K562 (cell line): Measurements from ENCODE around the gene PLRG1. TPM values are rescaled to one million over a fixed set of nuclear protein-coding genes. Genes with fewer than 3 reads are reported as not detected.

Experiments used
- ATAC-seq: fragments of 200-7000 bp; cut with Tn5 transposase; 3 replicates; pipeline ENCODE4 v1.9.1; 2020; ENCODE audit warnings: moderate library complexity
- BruUV-seq: library from RNA; stranded (reverse); fragments of 400-500 nt; replicated peaks from 2 replicates; lab custom pipeline; 2021; lab: Mats Ljungman, UMichigan
- CTCF ChIA-PET: fragments of 300-600 bp; formaldehyde crosslinking; extraction: SDS; loops from one replicate; lab custom pipeline; 2021; ENCODE audit warnings: low intra/inter-chr PET ratio; lab: Yijun Ruan, JAX
- POLR2A ChIA-PET: fragments of 300-600, 350-650 bp; sonication (Branson Sonifier 250); formaldehyde crosslinking; extraction: SDS; loops from one replicate; lab custom pipeline; 2021; ENCODE audit warnings: antibody characterized with exemption, inconsistent platforms; lab: Yijun Ruan, JAX
- DNase-seq, 4 experiments: peaks; one replicate each; pipeline versions ENCODE4 v3.0.0 to v3.0.0-alpha.2; 2011 to 2018; ENCODE audit warnings: low spot score in 3 of 4, mixed read lengths in 3 of 4; ENCODE audit errors: extremely low read depth in 1 of 4
- FAIRE-seq: peaks from 2 replicates; lab custom pipeline; 2011; peaks lifted over from hg19 to GRCh38; lab: Jason Lieb, UNC
- H2AFZ ChIP-seq: 2 replicates; pipeline ENCODE4 v1.6.0; 2011; ENCODE audit warnings: low read depth, low read length, control low read depth, inconsistent platforms
- H3K27ac ChIP-seq: fragments of 200-600 bp; 3 replicates; pipeline ENCODE4 v1.8.0; 2011; ENCODE audit warnings: low read depth, mild to moderate bottlenecking, control low read depth, inconsistent platforms, low read length, moderate library complexity, mixed read lengths; ENCODE audit errors: extremely low read depth
- H3K27me3 ChIP-seq, 2 experiments: fragments of 300-600 bp in 1 of 2; 2 replicates in 1 of 2; 3 replicates in 1 of 2; pipeline versions ENCODE4 v1.6.0 to v1.8.0; 2011; ENCODE audit warnings: inconsistent platforms in 2 of 2, low read length in 2 of 2, mild to moderate bottlenecking in 1 of 2, mixed read lengths in 1 of 2, moderate library complexity in 1 of 2; ENCODE audit not compliant: control insufficient read depth in 2 of 2, insufficient read depth in 2 of 2
- H3K36me3 ChIP-seq: fragments of 300-600 bp; 3 replicates; pipeline ENCODE4 v1.8.0; 2011; ENCODE audit warnings: mild to moderate bottlenecking, low read length, inconsistent platforms; ENCODE audit not compliant: control insufficient read depth, insufficient read depth
- H3K4me1 ChIP-seq, 2 experiments: fragments of 200-600 bp in 1 of 2; replicated peaks in 1 of 2; 2 replicates in 1 of 2; 3 replicates in 1 of 2; pipeline versions ENCODE4 v1.5.1 to v1.8.0; 2011; ENCODE audit warnings: inconsistent platforms in 2 of 2, low read length in 2 of 2, mild to moderate bottlenecking in 1 of 2, mixed read lengths in 1 of 2, moderate library complexity in 1 of 2; ENCODE audit not compliant: control insufficient read depth in 2 of 2, insufficient read depth in 2 of 2
- H3K4me2 ChIP-seq: 2 replicates; pipeline ENCODE4 v1.6.1; 2011; ENCODE audit warnings: low read length, control low read depth, inconsistent platforms, mixed read lengths; ENCODE audit not compliant: insufficient read depth
- H3K4me3 ChIP-seq: fragments of 200-600 bp; sonication (generic), shearing (Covaris generic); 2 replicates; pipeline ENCODE4 v1.5.1; 2016; ENCODE audit warnings: control low read depth, inconsistent platforms
- H3K79me2 ChIP-seq: fragments of 200-600 bp; 3 replicates; pipeline ENCODE4 v1.8.0; 2011; ENCODE audit warnings: low read length, inconsistent platforms; ENCODE audit not compliant: control insufficient read depth, insufficient read depth
- H3K9ac ChIP-seq, 2 experiments: 2 replicates each; pipeline versions ENCODE4 v1.6.0 to v1.6.1; 2011; ENCODE audit warnings: low read depth in 2 of 2, low read length in 2 of 2, control low read depth in 1 of 2, inconsistent platforms in 1 of 2, mild to moderate bottlenecking in 1 of 2, mixed read lengths in 1 of 2; ENCODE audit not compliant: insufficient read depth in 1 of 2
- H3K9me1 ChIP-seq: one replicate; pipeline ENCODE4 v1.6.0; 2011; ENCODE audit warnings: inconsistent platforms, mild to moderate bottlenecking, low read length, moderate library complexity; ENCODE audit not compliant: control insufficient read depth, insufficient read depth
- H3K9me3 ChIP-seq: replicated peaks from 2 replicates; pipeline ENCODE4 v1.5.1; 2011; ENCODE audit warnings: low read depth, low read length, inconsistent platforms; ENCODE audit not compliant: control insufficient read depth, insufficient read depth
- H4K20me1 ChIP-seq: replicated peaks from 2 replicates; pipeline ENCODE4 v1.6.1; 2011; ENCODE audit warnings: low read length, inconsistent platforms, mixed read lengths; ENCODE audit not compliant: control insufficient read depth, insufficient read depth
- ARID1B ChIP-seq: fragments of 450-650 bp; IDR thresholded peaks from 2 replicates; pipeline ENCODE4 v1.6.1; 2016; ENCODE audit warnings: antibody characterized with exemption, mild to moderate bottlenecking, inconsistent platforms
- CAMTA2 ChIP-seq: fragments of 250-450 bp; sonication (Bioruptor Pico); conservative IDR thresholded peaks from 2 replicates; pipeline ENCODE4 v1.5.1; 2022
- CTBP1 ChIP-seq: fragments of 450-650 bp; IDR thresholded peaks from 2 replicates; pipeline ENCODE4 v1.6.1; 2016; ENCODE audit warnings: borderline replicate concordance
- DPF2 ChIP-seq: fragments of 450-650 bp; IDR thresholded peaks from 2 replicates; pipeline ENCODE4 v1.6.1; 2016
- EHMT2 ChIP-seq: fragments of 450-650 bp; IDR thresholded peaks from 2 replicates; pipeline ENCODE4 v1.6.1; 2018; ENCODE audit warnings: antibody characterized with exemption
- FOSL1 ChIP-seq: fragments of 200-800 bp; sonication (Bioruptor generic); conservative IDR thresholded peaks from 2 replicates; pipeline ENCODE4 v1.6.1; 2016; ENCODE audit warnings: missing genetic modification characterization, missing compliant biosample characterization
- FOXJ3 ChIP-seq: sonication (generic); formaldehyde crosslinking; IDR thresholded peaks from 2 replicates; pipeline ENCODE4 v1.4.0; 2020; ENCODE audit warnings: mild to moderate bottlenecking, missing genetic modification reagents
- HDAC1 ChIP-seq, 2 experiments: fragments of 450-650 bp; IDR thresholded peaks; 2 replicates each; pipeline ENCODE4 v1.6.1; 2016 to 2017; ENCODE audit warnings: inconsistent platforms in 1 of 2, mild to moderate bottlenecking in 1 of 2, moderate library complexity in 1 of 2
- LCOR ChIP-seq: sonication (generic); formaldehyde crosslinking; IDR thresholded peaks from 2 replicates; pipeline ENCODE4 v1.8.0; 2022; ENCODE audit warnings: mild to moderate bottlenecking, missing genetic modification reagents
- NCOA2 ChIP-seq, 2 experiments: fragments of 450-650 bp; IDR thresholded peaks; 2 replicates each; pipeline ENCODE4 v1.6.1; 2018; ENCODE audit warnings: mild to moderate bottlenecking in 2 of 2, moderate library complexity in 1 of 2; ENCODE audit not compliant: partially characterized antibody in 2 of 2
- SMARCE1 ChIP-seq: fragments of 450-650 bp; IDR thresholded peaks from 2 replicates; pipeline ENCODE4 v1.7.1; 2016; ENCODE audit warnings: mild to moderate bottlenecking
- SPI1 ChIP-seq: IDR thresholded peaks from 2 replicates; pipeline ENCODE4 v1.6.1; 2011; ENCODE audit warnings: low read depth, low read length, control low read depth, borderline replicate concordance
- ZNF212 ChIP-seq: fragments of 450-650 bp; formaldehyde crosslinking; IDR thresholded peaks from 2 replicates; pipeline ENCODE4 v1.4.0; 2020; ENCODE audit warnings: mild to moderate bottlenecking
- ZNF24 ChIP-seq: fragments of 450-650 bp; IDR thresholded peaks from 2 replicates; pipeline ENCODE4 v1.6.1; 2016
- ZNF589 ChIP-seq: fragments of 200-800 bp; sonication (Bioruptor generic); IDR thresholded peaks from 2 replicates; pipeline ENCODE4 v1.6.1; 2016; ENCODE audit warnings: low read depth, missing genetic modification characterization, missing compliant biosample characterization
- WGBS: fragments of 100-300 bp; shearing (Covaris generic); methylation state at CpG from one replicate; pipeline ENCODE4 v1.1.6; 2016; ENCODE audit warnings: low coverage, mixed read lengths; ENCODE audit not compliant: insufficient coverage; ENCODE audit errors: missing lambda C conversion rate; 5-methylcytosine and 5-hydroxymethylcytosine counted together
- in situ Hi-C: fragments of 300-500 bp; cut with MboI; formaldehyde crosslinking; loops from 4 replicates; pipeline ENCODE4 v1.15.0; 2018; ENCODE audit warnings: inconsistent platforms, mixed read lengths
- intact Hi-C: fragments of 100-400 bp; cut with micrococcal nuclease; formaldehyde crosslinking; loops from 2 replicates; pipeline ENCODE4 v1.14.2; 2022
- polyA plus RNA-seq, 8 experiments: library from polyadenylated mRNA; depleted of rRNA in 4 of 8; stranded (reverse) in 5 of 8; unstranded in 3 of 8; fragments of >200 nt; fragmentation: Nextera tagmentation in 2 of 8; fragmentation: Illumina TruSeq in 1 of 8; extraction: Ambion mirVana in 2 of 8; extraction: Trizol in 1 of 8; gene quantifications; 2 replicates each; pipeline versions ENCODE4 v1.2.1 to v1.2.3, GENCODE V29; 2011 to 2014; ENCODE audit warnings: inconsistent platforms in 1 of 8, missing spikeins in 1 of 8
- total RNA-seq, 7 experiments: library from RNA; depleted of rRNA in 6 of 7; stranded (reverse); fragments of >200 nt in 6 of 7; fragmentation: Illumina TruSeq in 2 of 7; extraction: Trizol in 2 of 7; gene quantifications; 2 replicates each; pipeline versions ENCODE4 v1.2.1 to v1.2.3, GENCODE V29; 2011 to 2021; ENCODE audit warnings: low replicate concordance in 1 of 7
- TF ChIP-seq, protein P1 (sequence below): fragments of 250-450 bp; sonication (Bioruptor Pico); IDR thresholded peaks from 2 replicates; pipeline ENCODE4 v1.8.0; 2021; ENCODE audit warnings: borderline replicate concordance, mild to moderate bottlenecking, moderate library complexity; ENCODE audit not compliant: poor library complexity, severe bottlenecking
- TF ChIP-seq, protein P2 (sequence below), 2 experiments: fragments of 450-650 bp; IDR thresholded peaks; 2 replicates each; pipeline ENCODE4 v1.6.1; 2016
- TF ChIP-seq, protein P3 (sequence below): fragments of 450-650 bp; IDR thresholded peaks from 2 replicates; pipeline ENCODE4 v1.6.1; 2016; ENCODE audit warnings: antibody characterized with exemption

PLRG1 gene
- total and polyA plus RNA-seq, 9 of the 15 experiments (the other 6 are each of a cell fraction or from before 2014, with no cell fraction given): 48.0 to 248 (median 120) TPM

DNA sequence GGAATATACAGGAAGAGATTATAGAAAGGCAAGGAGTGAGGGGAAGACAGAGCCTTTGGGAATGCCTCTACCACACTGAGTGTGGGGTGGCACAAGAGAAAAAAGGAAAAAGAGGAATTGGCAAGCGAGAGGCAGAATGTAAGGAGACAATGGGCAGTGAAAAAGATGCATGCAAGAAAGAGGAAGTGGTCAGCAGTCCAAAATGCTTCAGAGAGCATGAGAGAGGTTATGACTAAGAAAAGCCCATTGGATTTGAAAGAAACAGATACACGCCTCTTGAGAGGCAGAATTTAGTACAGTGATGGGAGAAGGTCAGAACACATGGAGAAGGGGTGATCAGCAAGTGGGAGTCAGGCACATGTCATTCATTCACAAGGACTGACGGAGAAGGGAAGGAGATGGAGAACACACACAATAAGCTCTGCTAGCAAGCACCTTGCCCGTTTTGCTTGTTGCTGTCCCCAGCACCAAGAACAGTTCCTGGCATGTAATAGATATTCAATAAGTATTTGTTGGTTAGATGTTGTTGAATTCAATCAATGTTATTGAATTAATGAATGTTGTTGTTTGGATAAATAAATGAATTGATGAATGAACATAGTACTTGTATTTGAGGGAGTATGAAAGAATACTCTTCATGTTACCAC lies 65.0 kb downstream of the PLRG1 start:
- BruUV-seq: no TSS peak
- Histone ChIP-seq H3K27ac (no peak overlapping the region), H3K4me2 (peak overlapping the region; percentile 35), H3K4me1 (peaks cover 5 to 6% of the 10 kb centered on the region in 2 experiments; a peak in 3 of 5 replicates), H2AFZ (peak overlapping the region; percentile 66), H3K9me3 (no peaks in the 10 kb centered on the region), H3K36me3 (no peaks in the 10 kb centered on the region), H3K4me3 (no peak overlapping the region), H3K9me1 (no peaks in the 10 kb centered on the region), H3K79me2 (no peaks in the 10 kb centered on the region; the same call in 2 of the 3 replicates), H3K9ac (no peak overlapping the region), H4K20me1 (no peaks in the 10 kb centered on the region), H3K27me3 (no peaks in the 10 kb centered on the region)
- POLR2A ChIA-PET: no interaction called here
- CTCF ChIA-PET: no interaction called here
- intact Hi-C loops: no loop called here
- DNase-seq (peak in 1 of 4 experiments; percentile 45), ATAC-seq (peak; percentile 77), FAIRE-seq (peak; percentile 54)
- WGBS: 8% methylated on average over 4 of the region's 4 CpGs
- in situ Hi-C loops: no loop called here
- TF ChIP-seq SPI1 (peak; percentile 100), ZNF24 (peak; percentile 28; the same call in 1 of the 2 replicates), CTBP1 (peak; percentile 64), ZNF212 (CRISPR knock-in tag) (no peak), ZNF589 (CRISPR knock-in tag) (0 out of 2 replicates have a peak, but pooled peaks have one; percentile 30), EHMT2 (peak; percentile 69; the same call in 1 of the 2 replicates), FOSL1 (tag) (peak; percentile 47), LCOR (CRISPR knock-in tag) (peak; percentile 56; the same call in 1 of the 2 replicates), NCOA2 (IDR thresholded peaks at IDR 0.05; ENCODE audit: partially characterized antibody in 2 of 2) (no peak), ARID1B (0 out of 2 replicates have a peak, but pooled peaks have one; percentile 42), CAMTA2 (CRISPR knock-in tag) (no peak), FOXJ3 (no peak), HDAC1 (IDR thresholded peaks at IDR 0.05) (peak in 1 of 2 experiments; percentile 43; a peak in 2 of 4 replicates), SMARCE1 (peak; percentile 70; the same call in 1 of the 2 replicates), DPF2 (peak; percentile 58)
- TF ChIP-seq, protein P1, sequence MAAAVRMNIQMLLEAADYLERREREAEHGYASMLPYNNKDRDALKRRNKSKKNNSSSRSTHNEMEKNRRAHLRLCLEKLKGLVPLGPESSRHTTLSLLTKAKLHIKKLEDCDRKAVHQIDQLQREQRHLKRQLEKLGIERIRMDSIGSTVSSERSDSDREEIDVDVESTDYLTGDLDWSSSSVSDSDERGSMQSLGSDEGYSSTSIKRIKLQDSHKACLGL (CRISPR knock-in tag): no peak
- TF ChIP-seq, protein P2, sequence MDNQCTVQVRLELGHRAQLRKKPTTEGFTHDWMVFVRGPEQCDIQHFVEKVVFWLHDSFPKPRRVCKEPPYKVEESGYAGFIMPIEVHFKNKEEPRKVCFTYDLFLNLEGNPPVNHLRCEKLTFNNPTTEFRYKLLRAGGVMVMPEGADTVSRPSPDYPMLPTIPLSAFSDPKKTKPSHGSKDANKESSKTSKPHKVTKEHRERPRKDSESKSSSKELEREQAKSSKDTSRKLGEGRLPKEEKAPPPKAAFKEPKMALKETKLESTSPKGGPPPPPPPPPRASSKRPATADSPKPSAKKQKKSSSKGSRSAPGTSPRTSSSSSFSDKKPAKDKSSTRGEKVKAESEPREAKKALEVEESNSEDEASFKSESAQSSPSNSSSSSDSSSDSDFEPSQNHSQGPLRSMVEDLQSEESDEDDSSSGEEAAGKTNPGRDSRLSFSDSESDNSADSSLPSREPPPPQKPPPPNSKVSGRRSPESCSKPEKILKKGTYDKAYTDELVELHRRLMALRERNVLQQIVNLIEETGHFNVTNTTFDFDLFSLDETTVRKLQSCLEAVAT (IDR thresholded peaks at IDR 0.05): no peak
- TF ChIP-seq, protein P3, sequence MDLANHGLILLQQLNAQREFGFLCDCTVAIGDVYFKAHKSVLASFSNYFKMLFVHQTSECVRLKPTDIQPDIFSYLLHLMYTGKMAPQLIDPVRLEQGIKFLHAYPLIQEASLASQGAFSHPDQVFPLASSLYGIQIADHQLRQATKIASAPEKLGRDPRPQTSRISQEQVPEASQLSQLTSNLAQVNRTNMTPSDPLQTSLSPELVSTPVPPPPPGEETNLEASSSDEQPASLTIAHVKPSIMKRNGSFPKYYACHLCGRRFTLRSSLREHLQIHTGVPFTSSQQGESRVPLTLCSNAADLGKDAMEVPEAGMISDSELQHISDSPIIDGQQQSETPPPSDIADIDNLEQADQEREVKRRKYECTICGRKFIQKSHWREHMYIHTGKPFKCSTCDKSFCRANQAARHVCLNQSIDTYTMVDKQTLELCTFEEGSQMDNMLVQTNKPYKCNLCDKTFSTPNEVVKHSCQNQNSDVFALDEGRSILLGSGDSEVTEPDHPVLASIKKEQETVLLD: no peak
